ENCODE results near the gene MYO18A.

The MYO18A gene

GRCh38 chr17:29046473-29046839 is 133.7 kb downstream of the MYO18A start:
- Histone ChIP-seq H3K27ac (ENCODE audit: low read length) (no peak overlapping the region), H3K4me3 (ENCODE audit: low read length) (no peak overlapping the region), H3K9me3 (ENCODE audit: control insufficient read depth, insufficient read depth, low read length) (no peaks in the 10 kb centered on the region), H3K27me3 (ENCODE audit: control insufficient read depth, insufficient read depth, low read length) (no peaks in the 10 kb centered on the region), H3K36me3 (ENCODE audit: control insufficient read depth, insufficient read depth, low read length) (0 out of 2 replicates have a peak, but pooled peaks cover 3% of the 10 kb centered on the region), H3K4me1 (ENCODE audit: control insufficient read depth, insufficient read depth, low read length) (peaks cover 11% of the 10 kb centered on the region)
- WGBS (ENCODE audit: insufficient coverage, insufficient read length): no CpG with 5 or more reads among the region's 5 CpGs
- DNase-seq (ENCODE audit: low read depth, low spot score): no peak

DNA sequence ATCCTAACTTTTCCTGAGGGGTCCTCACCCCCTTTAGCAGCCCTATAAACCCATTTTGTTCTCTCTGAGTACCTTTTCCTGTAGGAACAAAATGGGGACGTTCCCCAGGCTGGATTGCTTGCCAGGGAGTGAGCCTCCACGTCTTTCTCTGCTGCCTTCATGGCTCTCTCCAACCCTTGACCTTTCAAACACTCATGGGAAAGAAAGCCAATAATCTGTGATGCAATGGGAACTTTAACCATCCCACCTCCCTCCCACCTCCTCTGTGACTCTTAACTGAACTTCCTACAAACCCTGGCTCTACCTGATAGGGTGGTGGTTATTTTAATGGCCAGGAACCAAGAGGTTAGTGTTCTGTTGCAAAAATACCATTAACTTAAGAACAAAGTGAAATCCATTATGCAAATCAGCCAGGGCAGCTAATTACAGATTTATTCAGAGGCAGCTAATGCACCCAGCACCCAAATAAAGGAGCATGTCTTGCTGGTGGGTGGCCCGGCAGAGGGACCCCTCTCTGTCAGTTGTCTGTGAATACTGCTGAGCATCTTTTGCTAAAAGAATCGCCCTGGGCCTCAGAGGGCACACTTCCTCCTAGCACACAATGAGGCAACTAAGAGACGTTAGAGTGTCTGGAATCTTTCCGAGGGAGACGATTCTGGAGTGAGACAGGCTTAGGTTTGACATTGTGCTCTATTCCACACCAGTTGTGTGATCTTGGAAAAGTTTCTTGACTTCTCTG is 134.3 kb downstream of the MYO18A start:
- no peaks in the 10 kb centered on the region for H3K27me3 ChIP-seq (ENCODE audit: control insufficient read depth, insufficient read depth, low read length)
- no peak overlapping the region for H3K4me3 ChIP-seq (ENCODE audit: low read length)
- WGBS (ENCODE audit: insufficient coverage, insufficient read length): no CpG with 5 or more reads among the region's 7 CpGs
- H3K9me3 ChIP-seq (ENCODE audit: control insufficient read depth, insufficient read depth, low read length): no peaks in the 10 kb centered on the region
- peaks cover 11% of the 10 kb centered on the region for H3K4me1 ChIP-seq (ENCODE audit: control insufficient read depth, insufficient read depth, low read length)
- DNase-seq (ENCODE audit: low read depth, low spot score): no peak
- 0 out of 2 replicates have a peak, but pooled peaks cover 3% of the 10 kb centered on the region for H3K36me3 ChIP-seq (ENCODE audit: control insufficient read depth, insufficient read depth, low read length)
- H3K27ac ChIP-seq (ENCODE audit: low read length): no peak overlapping the region

- Histone ChIP-seq H3K4me1 (ENCODE audit: control insufficient read depth, insufficient read depth, low read length) (peaks cover 11% of the 10 kb centered on the region), H3K9me3 (ENCODE audit: control insufficient read depth, insufficient read depth, low read length) (no peaks in the 10 kb centered on the region), H3K4me3 (ENCODE audit: low read length) (no peak overlapping the region), H3K27me3 (ENCODE audit: control insufficient read depth, insufficient read depth, low read length) (no peaks in the 10 kb centered on the region), H3K27ac (ENCODE audit: low read length) (no peak overlapping the region), H3K36me3 (ENCODE audit: control insufficient read depth, insufficient read depth, low read length) (0 out of 2 replicates have a peak, but pooled peaks cover 3% of the 10 kb centered on the region)
- no CpG with 5 or more reads among the region's 4 CpGs for WGBS (ENCODE audit: insufficient coverage, insufficient read length)
- DNase-seq (ENCODE audit: low read depth, low spot score): no peak
Observed at GRCh38 chr17:29045026-29045425, 135.2 kb downstream of the MYO18A start.

DNA sequence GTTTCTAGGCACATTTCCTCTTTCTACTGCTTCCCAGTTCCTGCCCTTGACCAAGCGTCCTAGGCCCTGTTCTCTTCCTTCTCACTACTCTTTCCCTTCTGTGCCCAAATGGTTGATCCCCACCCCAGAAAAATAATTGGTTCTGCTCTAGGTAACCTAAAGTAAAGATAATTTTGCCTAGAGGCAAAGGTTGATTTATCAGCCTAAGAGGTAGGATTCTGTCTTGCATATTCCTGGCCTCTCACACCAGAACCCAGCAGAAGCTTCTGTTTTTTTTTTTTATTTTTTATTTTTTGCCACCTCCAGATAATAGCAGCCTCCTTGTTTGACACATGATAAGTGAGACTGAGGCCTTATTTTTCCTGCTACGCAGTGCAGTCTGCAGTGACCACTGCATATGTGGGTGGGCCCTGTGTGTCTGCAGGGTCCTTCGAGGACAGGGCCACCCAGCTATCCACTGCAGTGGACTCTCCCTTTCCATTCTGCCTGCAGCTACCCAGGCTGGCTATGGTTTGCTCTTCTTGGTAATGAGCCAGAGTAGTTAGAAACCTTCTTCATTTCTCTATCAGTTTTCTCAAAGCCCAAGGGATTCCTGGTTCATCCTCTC is 136.6 kb downstream of the MYO18A start:
- Histone ChIP-seq H3K27me3 (ENCODE audit: control insufficient read depth, insufficient read depth, low read length) (no peaks in the 10 kb centered on the region), H3K4me1 (ENCODE audit: control insufficient read depth, insufficient read depth, low read length) (peaks cover 10% of the 10 kb centered on the region), H3K4me3 (ENCODE audit: low read length) (no peak overlapping the region), H3K27ac (ENCODE audit: low read length) (peak overlapping the region; percentile 41), H3K36me3 (ENCODE audit: control insufficient read depth, insufficient read depth, low read length) (0 out of 2 replicates have a peak, but pooled peaks cover 3% of the 10 kb centered on the region), H3K9me3 (ENCODE audit: control insufficient read depth, insufficient read depth, low read length) (no peaks in the 10 kb centered on the region)
- no peak for DNase-seq (ENCODE audit: low read depth, low spot score)
- no CpG with 5 or more reads among the region's 3 CpGs for WGBS (ENCODE audit: insufficient coverage, insufficient read length)

GRCh38 chr17:29042679-29043538 is 137.3 kb downstream of the MYO18A start, which contains the start of gene PIPOX:
Gene PIPOX, plus strand, starts transcription at chr17:29043141. Its CDS starts 85 bp downstream, at chr17:29043226.
- no CpG with 5 or more reads among the region's 13 CpGs for WGBS (ENCODE audit: insufficient coverage, insufficient read length)
- Histone ChIP-seq H3K36me3 (ENCODE audit: control insufficient read depth, insufficient read depth, low read length) (0 out of 2 replicates have a peak, but pooled peaks cover 3% of the 10 kb centered on the region), H3K4me3 (ENCODE audit: low read length) (no peak within 1 kb of the TSS), H3K27me3 (ENCODE audit: control insufficient read depth, insufficient read depth, low read length) (no peaks in the 10 kb centered on the region), H3K4me1 (ENCODE audit: control insufficient read depth, insufficient read depth, low read length) (peaks cover 10% of the 10 kb centered on the region), H3K9me3 (ENCODE audit: control insufficient read depth, insufficient read depth, low read length) (no peaks in the 10 kb centered on the region), H3K27ac (ENCODE audit: low read length) (peak within 1 kb of the TSS; percentile 41)
- DNase-seq (ENCODE audit: low read depth, low spot score): peak; percentile 97

DNA sequence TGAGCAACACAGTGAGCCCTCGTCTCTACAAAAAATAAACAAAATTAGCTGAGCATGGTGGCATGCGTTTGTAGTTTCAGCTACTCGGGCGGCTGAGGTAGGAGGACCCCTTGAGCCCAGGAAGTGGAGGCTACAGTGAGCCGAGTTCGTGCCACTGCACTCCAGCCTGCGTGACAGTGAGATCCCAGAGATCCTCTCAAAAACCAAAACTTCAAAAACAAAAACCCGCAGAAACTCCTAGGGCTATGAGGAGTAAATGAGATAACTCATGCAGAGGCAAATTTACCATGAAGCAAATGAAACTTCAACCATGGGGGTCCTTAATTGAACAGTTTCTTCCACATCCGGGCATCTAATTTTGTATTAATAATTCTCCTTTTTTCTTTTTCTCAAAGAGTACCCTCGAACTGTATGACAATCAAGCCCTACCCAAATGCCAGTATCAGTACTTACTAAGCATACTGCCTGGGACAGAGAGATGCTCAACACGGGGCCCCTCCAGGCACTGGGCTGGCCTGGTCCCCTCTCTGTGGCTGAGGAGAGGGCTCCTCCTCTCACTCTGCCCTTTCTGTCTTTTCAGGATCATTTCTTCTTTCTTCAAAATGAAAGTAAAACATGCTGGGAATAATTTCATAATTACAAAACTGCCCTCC is 138.0 kb downstream of the MYO18A start:
- Histone ChIP-seq H3K27ac (ENCODE audit: low read length) (no peak overlapping the region), H3K36me3 (ENCODE audit: control insufficient read depth, insufficient read depth, low read length) (0 out of 2 replicates have a peak, but pooled peaks cover 3% of the 10 kb centered on the region), H3K4me3 (ENCODE audit: low read length) (no peak overlapping the region), H3K27me3 (ENCODE audit: control insufficient read depth, insufficient read depth, low read length) (no peaks in the 10 kb centered on the region), H3K9me3 (ENCODE audit: control insufficient read depth, insufficient read depth, low read length) (no peaks in the 10 kb centered on the region), H3K4me1 (ENCODE audit: control insufficient read depth, insufficient read depth, low read length) (peaks cover 12% of the 10 kb centered on the region)
- DNase-seq (ENCODE audit: low read depth, low spot score): no peak
- no CpG with 5 or more reads among the region's 11 CpGs for WGBS (ENCODE audit: insufficient coverage, insufficient read length)

DNA sequence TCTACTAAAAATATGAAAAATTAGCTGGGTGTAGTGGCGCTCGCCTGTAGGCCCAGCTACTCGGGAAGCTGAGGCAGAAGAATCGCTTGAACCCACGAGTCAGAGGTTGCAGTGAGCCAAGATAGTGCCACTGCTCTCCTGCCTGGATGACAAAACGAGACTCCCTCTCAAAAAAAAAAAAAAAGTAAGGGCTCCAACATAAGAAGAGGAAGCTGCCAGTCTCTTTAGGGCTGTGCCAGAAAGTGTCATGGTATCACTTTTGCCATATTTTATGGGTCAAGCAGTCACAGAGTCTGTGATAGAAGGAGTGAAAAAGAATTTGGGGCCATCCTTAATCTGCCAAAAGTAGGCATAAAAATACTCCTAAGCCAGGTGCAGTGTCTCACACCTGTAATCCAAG is 138.6 kb downstream of the MYO18A start:
- Histone ChIP-seq H3K4me1 (ENCODE audit: control insufficient read depth, insufficient read depth, low read length) (peaks cover 12% of the 10 kb centered on the region), H3K4me3 (ENCODE audit: low read length) (no peak overlapping the region), H3K27me3 (ENCODE audit: control insufficient read depth, insufficient read depth, low read length) (no peaks in the 10 kb centered on the region), H3K27ac (ENCODE audit: low read length) (no peak overlapping the region), H3K9me3 (ENCODE audit: control insufficient read depth, insufficient read depth, low read length) (no peaks in the 10 kb centered on the region), H3K36me3 (ENCODE audit: control insufficient read depth, insufficient read depth, low read length) (0 out of 2 replicates have a peak, but pooled peaks cover 2% of the 10 kb centered on the region)
- WGBS (ENCODE audit: insufficient coverage, insufficient read length): no CpG with 5 or more reads among the region's 6 CpGs
- DNase-seq (ENCODE audit: low read depth, low spot score): no peak

- H3K4me3 ChIP-seq (ENCODE audit: low read length): no peak overlapping the region
- H3K4me1 ChIP-seq (ENCODE audit: control insufficient read depth, insufficient read depth, low read length): peaks cover 12% of the 10 kb centered on the region
- H3K27ac ChIP-seq (ENCODE audit: low read length): no peak overlapping the region
- no peaks in the 10 kb centered on the region for H3K27me3 ChIP-seq (ENCODE audit: control insufficient read depth, insufficient read depth, low read length)
- no peak for DNase-seq (ENCODE audit: low read depth, low spot score)
- WGBS (ENCODE audit: insufficient coverage, insufficient read length): no CpG with 5 or more reads among the region's 2 CpGs
- no peaks in the 10 kb centered on the region for H3K36me3 ChIP-seq (ENCODE audit: control insufficient read depth, insufficient read depth, low read length)
- no peaks in the 10 kb centered on the region for H3K9me3 ChIP-seq (ENCODE audit: control insufficient read depth, insufficient read depth, low read length)
Observed at GRCh38 chr17:29041091-29041490, 139.1 kb downstream of the MYO18A start.

- no peak overlapping the region for H3K27ac ChIP-seq (ENCODE audit: low read length)
- no peaks in the 10 kb centered on the region for H3K27me3 ChIP-seq (ENCODE audit: control insufficient read depth, insufficient read depth, low read length)
- H3K4me1 ChIP-seq (ENCODE audit: control insufficient read depth, insufficient read depth, low read length): peaks cover 12% of the 10 kb centered on the region
- no peaks in the 10 kb centered on the region for H3K36me3 ChIP-seq (ENCODE audit: control insufficient read depth, insufficient read depth, low read length)
- H3K9me3 ChIP-seq (ENCODE audit: control insufficient read depth, insufficient read depth, low read length): no peaks in the 10 kb centered on the region
- WGBS (ENCODE audit: insufficient coverage, insufficient read length): no CpG with 5 or more reads among the region's 13 CpGs
- DNase-seq (ENCODE audit: low read depth, low spot score): no peak
- no peak overlapping the region for H3K4me3 ChIP-seq (ENCODE audit: low read length)
Observed at GRCh38 chr17:29039764-29040598, 140.2 kb downstream of the MYO18A start.
